ENCODE results near the gene CCDC197.

Gene CCDC197

GRCh38 chr14:93967637-93968250 lies 29.4 kb upstream of the CCDC197 start:
- TF ChIP-seq FOXM1 (IDR thresholded peaks at IDR 0.05; ENCODE audit: borderline replicate concordance, low read depth) (no peak), TCF12 (IDR thresholded peaks at IDR 0.05; ENCODE audit: low read depth) (no peak), EGR1 (IDR thresholded peaks at IDR 0.05) (no peak), EP300 (IDR thresholded peaks at IDR 0.05; ENCODE audit: borderline replicate concordance) (no peak), USF1 (IDR thresholded peaks at IDR 0.05) (no peak), ZBTB7A (IDR thresholded peaks at IDR 0.05; ENCODE audit: low read depth) (no peak), NFIC (IDR thresholded peaks at IDR 0.05) (no peak), TEAD4 (IDR thresholded peaks at IDR 0.05) (no peak), REST (IDR thresholded peaks at IDR 0.05; ENCODE audit: low read depth) (no peak), CEBPB (IDR thresholded peaks at IDR 0.05) (no peak), RAD21 (IDR thresholded peaks at IDR 0.05; ENCODE audit: low read depth) (no peak), CREB1 (IDR thresholded peaks at IDR 0.05; ENCODE audit: low read depth) (no peak), YY1 (IDR thresholded peaks at IDR 0.05; ENCODE audit: low read depth) (no peak), TAF1 (IDR thresholded peaks at IDR 0.05; ENCODE audit: low read depth) (no peak)
- TF ChIP-seq, protein P1, sequence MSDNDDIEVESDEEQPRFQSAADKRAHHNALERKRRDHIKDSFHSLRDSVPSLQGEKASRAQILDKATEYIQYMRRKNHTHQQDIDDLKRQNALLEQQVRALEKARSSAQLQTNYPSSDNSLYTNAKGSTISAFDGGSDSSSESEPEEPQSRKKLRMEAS (IDR thresholded peaks at IDR 0.05): no peak

GRCh38 chr14:93969082-93969828 lies 27.8 kb upstream of the CCDC197 start:
- TF ChIP-seq FOXM1 (IDR thresholded peaks at IDR 0.05; ENCODE audit: borderline replicate concordance, low read depth): no peak

GRCh38 chr14:93970585-93970964 lies 26.5 kb upstream of the CCDC197 start:
- TF ChIP-seq, protein P1 (IDR thresholded peaks at IDR 0.05): 0 out of 2 replicates have a peak, but pooled peaks have one; percentile 18
- TF ChIP-seq CREB1 (IDR thresholded peaks at IDR 0.05; ENCODE audit: low read depth) (no peak), RAD21 (IDR thresholded peaks at IDR 0.05; ENCODE audit: low read depth) (peak; percentile 77), USF1 (IDR thresholded peaks at IDR 0.05) (peak; percentile 69), EP300 (IDR thresholded peaks at IDR 0.05; ENCODE audit: borderline replicate concordance) (no peak), TAF1 (IDR thresholded peaks at IDR 0.05; ENCODE audit: low read depth) (no peak)

DNA sequence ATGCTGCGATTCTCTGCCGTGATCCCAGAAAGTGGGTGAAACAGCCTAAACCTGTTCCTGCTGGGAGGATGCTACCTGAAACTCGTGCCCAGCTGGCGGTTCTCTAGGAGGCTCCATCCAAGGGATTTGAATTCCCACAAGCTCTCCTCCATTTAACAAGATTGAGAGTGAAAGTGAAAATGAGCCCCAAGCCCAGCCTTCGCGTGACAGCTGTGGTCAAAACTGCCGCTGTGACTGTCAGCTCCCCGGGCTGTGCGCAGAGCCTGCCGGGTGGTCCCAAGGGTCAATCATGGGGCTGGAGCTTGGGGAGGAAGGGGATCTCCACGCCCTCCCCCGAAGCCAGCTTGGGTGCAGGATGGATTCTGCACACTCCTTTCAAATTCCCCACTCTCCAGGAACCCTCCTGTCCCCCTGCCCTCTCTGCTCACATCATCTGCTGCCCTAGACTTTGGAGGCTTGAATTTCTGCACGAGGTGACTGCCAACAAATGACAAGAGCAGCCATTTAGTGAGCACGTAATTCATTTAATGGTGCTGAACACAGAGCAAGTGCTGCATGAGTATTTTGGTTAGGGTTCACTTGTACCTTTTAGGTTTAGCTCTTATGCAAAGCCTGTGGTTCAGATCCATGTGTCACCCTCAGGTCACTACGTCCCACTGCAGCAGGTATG lies 26.0 kb upstream of the CCDC197 start:
- TF ChIP-seq FOXM1 (IDR thresholded peaks at IDR 0.05; ENCODE audit: borderline replicate concordance, low read depth): no peak
- TF ChIP-seq NFIC (IDR thresholded peaks at IDR 0.05): no peak
- no peak for TF ChIP-seq USF1 (IDR thresholded peaks at IDR 0.05)
- TF ChIP-seq ZBTB7A (IDR thresholded peaks at IDR 0.05; ENCODE audit: low read depth): no peak
- TF ChIP-seq TEAD4 (IDR thresholded peaks at IDR 0.05): no peak
- no peak for TF ChIP-seq REST (IDR thresholded peaks at IDR 0.05; ENCODE audit: low read depth)
- TF ChIP-seq EGR1 (IDR thresholded peaks at IDR 0.05): no peak
- no peak for TF ChIP-seq TCF12 (IDR thresholded peaks at IDR 0.05; ENCODE audit: low read depth)
- no peak for TF ChIP-seq CEBPB (IDR thresholded peaks at IDR 0.05)
- TF ChIP-seq RAD21 (IDR thresholded peaks at IDR 0.05; ENCODE audit: low read depth): no peak
- no peak for TF ChIP-seq CREB1 (IDR thresholded peaks at IDR 0.05; ENCODE audit: low read depth)
- TF ChIP-seq, protein P1 (IDR thresholded peaks at IDR 0.05): no peak
- TF ChIP-seq TAF1 (IDR thresholded peaks at IDR 0.05; ENCODE audit: low read depth): no peak
- TF ChIP-seq EP300 (IDR thresholded peaks at IDR 0.05; ENCODE audit: borderline replicate concordance): no peak
- TF ChIP-seq YY1 (IDR thresholded peaks at IDR 0.05; ENCODE audit: low read depth): no peak

DNA sequence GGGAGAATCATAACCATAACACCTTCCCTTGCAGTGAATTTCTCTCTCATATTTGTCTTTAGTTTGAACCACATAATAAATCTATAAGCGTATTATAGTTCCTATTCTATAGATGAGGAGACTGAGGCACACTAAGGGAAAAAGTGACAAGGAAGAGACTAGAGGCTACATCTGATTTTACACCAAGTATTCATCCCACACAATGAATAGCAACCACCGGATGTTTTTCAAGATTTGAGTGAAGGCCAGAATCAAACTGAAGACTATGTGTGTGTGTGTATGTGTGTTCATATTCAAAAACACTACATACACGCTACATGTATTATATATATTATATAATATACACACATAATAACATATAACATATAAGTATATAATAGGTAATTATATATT lies 25.5 kb upstream of the CCDC197 start:
- TF ChIP-seq FOXM1 (IDR thresholded peaks at IDR 0.05; ENCODE audit: borderline replicate concordance, low read depth): no peak
